GM19193 (cell line): ENCODE data around the gene TRAF3IP3.

Experiments used
- POLR2A ChIP-seq: IDR thresholded peaks from 4 replicates; pipeline ENCODE4 v1.6.1; 2011; ENCODE audit not compliant: insufficient read depth, insufficient read length; ENCODE audit errors: extremely low read depth

Gene TRAF3IP3

GRCh38 chr1:209800984-209801834, 45.4 kb downstream of the TRAF3IP3 start:
- no peak for TF ChIP-seq POLR2A

DNA sequence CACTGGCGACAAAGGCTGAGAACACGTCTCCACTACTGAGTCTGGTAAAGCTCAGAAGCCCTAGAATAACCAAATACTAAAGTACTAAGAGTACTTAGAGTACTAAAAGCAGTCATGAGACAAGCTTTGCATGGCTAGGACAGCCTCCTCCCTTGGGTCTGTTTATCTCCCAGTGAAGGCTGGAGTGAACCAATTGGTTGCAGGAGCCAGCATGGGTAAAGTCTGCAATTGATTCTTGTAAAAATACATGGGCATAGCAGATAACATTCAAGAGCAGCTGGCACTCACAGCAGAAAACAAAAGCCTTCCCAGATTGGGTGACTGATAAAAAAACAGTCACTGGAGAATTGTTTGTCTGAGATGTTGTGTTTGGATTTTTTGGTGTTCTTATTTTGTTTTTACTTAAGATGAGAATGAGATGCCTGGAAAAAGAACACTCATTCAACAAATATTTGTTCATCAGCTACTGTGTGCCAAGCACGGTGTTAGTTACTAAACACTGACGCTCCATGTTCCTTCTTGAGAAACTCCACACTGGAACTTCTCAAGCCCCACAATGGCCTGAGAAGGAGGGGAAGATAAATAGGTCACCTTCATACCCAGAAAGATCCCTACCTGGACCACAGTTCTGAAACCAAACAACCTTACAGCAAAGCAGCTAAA, 46.4 kb downstream of the TRAF3IP3 start:
- no peak for TF ChIP-seq POLR2A

DNA sequence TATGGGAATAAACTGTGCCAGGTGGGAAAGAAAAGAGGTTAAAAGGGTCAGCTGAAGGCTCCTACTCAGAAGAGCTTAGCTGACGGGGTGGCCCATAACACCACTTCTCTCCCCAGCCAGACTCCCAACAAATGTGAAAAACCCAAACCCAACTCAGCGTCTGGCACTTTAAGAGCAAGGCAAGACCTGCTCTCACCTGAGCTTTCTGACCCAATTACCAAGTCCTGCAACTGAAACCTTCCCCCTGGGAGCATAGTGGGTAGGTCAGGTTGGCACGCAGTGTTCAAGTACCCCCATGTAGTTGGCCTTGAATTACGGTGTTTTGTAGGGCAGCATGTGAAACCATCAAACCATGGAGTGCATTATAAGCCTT, 46.9 kb downstream of the TRAF3IP3 start:
- TF ChIP-seq POLR2A: no peak

GRCh38 chr1:209803568-209803967, 47.7 kb downstream of the TRAF3IP3 start:
- no peak for TF ChIP-seq POLR2A

DNA sequence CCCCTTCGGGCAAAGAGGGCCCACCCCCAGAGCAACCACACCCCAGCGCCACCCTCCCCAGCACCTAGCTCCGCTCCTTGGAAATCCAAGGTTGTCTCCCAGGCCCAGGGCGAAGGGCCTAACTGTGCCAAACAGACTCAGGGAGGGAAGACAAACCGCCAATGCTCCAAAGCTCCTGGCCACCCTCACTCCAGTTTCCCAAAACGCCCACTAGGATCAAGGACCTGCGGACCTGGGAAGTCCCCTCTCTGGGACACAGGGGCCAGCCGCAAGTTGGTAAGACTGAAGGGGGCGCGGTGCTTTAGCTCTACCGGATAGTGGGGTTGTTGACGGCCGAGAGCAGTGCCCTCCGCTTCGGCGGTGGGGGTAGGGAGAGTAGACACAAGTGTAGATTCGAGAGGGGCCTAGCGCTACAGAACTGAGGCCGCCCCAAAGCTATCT, 49.5 kb downstream of the TRAF3IP3 start:
- TF ChIP-seq POLR2A: no peak

DNA sequence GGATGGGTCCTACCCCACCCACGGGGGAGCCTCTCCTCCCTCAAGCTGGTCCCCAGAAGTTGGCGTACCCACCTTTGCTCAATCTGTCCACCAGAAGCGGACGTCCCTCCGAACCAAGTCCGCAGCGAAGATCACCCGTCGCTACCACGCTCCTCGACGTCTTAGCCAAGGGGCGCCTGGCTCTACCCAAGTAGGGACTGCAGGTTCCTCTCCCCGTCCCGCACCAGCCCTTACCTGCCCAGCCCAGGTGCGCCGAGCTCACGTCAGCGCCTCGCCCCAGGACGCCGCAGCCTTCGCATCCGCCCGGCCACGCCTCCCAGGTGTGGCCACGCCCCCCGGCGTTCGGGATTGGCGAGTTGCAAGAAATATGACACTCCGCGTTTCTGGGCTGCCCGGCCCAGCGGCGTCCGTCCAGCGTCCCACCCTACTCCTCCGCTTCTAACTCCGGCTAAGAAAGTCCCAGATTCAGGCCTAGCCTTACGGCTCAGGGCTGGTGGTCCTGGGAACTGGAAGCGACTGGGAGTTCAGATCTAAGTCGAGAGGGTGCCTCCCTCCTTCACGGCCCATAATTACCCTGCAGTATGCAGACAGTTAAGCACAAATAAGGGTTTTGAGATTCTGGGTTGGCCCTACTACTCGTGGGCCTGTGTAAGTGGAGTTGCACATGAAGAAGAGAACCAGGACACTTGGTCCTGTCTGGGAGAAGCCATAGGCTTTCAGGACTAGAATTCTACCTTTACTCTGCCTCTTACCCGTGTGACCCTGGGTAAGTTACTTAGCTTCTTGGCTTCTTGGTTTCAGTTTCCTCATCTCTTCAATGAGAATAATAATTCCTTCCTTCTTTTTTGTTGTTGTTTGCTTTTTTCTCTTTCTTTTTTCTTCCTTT, 50.3 kb downstream of the TRAF3IP3 start, which contains the start of gene IRF6:
Gene IRF6, minus strand, starts transcription at position 268 of the 886 bp plus-strand sequence. CDS start 4,729 bp downstream, outside the sequence.
- no peak for TF ChIP-seq POLR2A

GRCh38 chr1:209807509-209807908, 51.7 kb downstream of the TRAF3IP3 start:
- TF ChIP-seq POLR2A: no peak

- TF ChIP-seq POLR2A: no peak
These were observed 52.3 kb downstream of the TRAF3IP3 start for GRCh38 chr1:209808059-209808581.

GRCh38 chr1:209809611-209810010, 53.8 kb downstream of the TRAF3IP3 start:
- no peak for TF ChIP-seq POLR2A

DNA sequence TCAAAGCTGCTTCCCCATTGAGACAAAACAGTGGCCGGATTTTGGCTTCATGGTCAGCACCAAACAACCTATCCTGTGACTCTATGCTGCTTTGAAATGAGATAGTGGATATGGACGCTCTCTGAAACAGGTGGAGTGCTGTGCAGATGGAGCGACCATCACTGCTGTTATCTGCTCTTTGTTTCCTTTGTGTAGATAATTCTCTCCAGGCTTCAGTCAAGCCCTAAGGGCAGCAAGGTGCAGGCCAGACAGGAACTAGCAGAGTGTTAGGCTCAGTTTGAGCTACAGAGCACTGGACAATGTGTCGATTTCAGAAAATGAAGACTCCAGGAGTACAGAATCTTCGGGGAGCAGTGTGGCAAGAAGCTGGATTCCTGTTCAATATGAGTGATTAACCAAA, 54.9 kb downstream of the TRAF3IP3 start:
- TF ChIP-seq POLR2A: no peak

GRCh38 chr1:209813902-209814301, 58.0 kb downstream of the TRAF3IP3 start:
- TF ChIP-seq POLR2A: no peak

DNA sequence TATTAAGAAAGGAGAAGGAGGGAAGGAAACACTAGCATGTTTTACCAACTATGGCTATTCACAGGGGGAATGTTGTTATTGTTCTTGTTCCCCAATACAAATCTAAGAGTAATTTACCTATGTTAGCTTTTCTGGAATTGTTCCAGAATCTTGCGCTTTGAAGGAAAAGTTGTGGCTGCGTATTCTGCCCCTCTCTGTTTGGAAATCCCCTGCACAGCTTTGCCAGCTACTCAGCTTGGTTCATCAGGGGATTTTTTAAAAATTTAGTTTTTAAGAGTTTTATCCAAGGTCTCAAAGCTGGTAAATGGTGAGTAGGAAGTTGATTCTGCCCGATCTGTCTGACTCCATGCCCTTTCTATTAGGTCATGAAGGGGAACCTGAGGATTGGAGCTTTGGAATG, 59.6 kb downstream of the TRAF3IP3 start:
- TF ChIP-seq POLR2A: no peak

- TF ChIP-seq POLR2A: no peak
These were observed 60.1 kb downstream of the TRAF3IP3 start for GRCh38 chr1:209815931-209816341.

DNA sequence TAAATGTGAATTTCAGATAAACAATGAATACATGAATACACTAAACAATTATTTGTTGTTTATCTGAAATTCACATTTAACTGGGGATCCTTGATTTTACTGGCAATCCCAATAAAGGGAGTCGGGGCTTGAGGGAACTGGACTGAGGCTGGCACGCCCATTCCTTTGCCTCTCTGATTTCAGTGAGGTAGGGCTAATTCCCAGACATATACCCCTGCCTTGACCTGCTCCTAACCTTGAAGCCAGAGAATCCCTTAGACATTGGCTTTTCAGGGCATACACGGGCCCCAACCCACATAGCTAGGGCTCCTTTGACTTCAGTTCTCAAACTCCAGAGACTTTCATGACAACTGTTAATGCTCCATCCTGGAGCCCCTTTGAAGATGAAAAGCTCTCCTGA, 61.1 kb downstream of the TRAF3IP3 start:
- no peak for TF ChIP-seq POLR2A

DNA sequence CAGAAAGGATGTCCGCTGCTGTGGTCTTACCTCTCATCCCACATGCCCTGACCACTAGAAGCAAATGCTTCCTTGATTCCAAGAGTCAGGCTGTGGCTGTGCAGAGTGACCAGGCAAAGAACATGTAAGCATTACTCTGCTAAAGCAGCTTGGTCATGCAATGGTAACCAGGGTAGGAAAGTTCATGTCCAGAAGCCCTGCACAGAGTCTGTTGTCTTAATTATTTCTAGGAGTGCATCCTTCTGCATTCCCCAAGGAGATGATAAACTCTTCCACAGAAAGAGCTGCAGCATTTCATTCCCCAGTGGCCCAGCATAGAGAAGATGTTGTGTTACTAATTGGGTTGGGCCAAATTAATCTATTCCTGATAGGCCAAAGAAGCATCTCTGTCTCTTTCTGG, 61.8 kb downstream of the TRAF3IP3 start:
- no peak for TF ChIP-seq POLR2A
